H1 (cell line): ENCODE results near the gene OPN5. TPM values are rescaled to one million over a fixed set of nuclear protein-coding genes. Genes with fewer than 3 reads are reported as not detected.

Source experiments
- CTCF ChIA-PET: fragments of 300-600 bp; sonication (Branson Sonifier 250); formaldehyde crosslinking; loops from one replicate; lab custom pipeline; 2021; ENCODE audit not compliant: partially characterized antibody; lab: Charles Lee
- POLR2A ChIA-PET: fragments of 300-600 bp; sonication (Branson Sonifier 250); formaldehyde crosslinking; loops from one replicate; lab custom pipeline; 2021; ENCODE audit warnings: inconsistent platforms; ENCODE audit not compliant: partially characterized antibody; lab: Charles Lee
- DNase-seq, 2 experiments: peaks; one replicate each; pipeline versions ENCODE4 v3.0.0 to v3.0.0-alpha.2; 2010 to 2022; ENCODE audit warnings: low spot score in 2 of 2, low read depth in 1 of 2, mixed read lengths in 1 of 2
- FAIRE-seq: peaks from 2 replicates; lab custom pipeline; 2011; peaks lifted over from hg19 to GRCh38; lab: Jason Lieb, UNC
- H2AFZ ChIP-seq: 2 replicates; pipeline ENCODE4 v1.8.1; 2012; ENCODE audit warnings: low read length, inconsistent platforms
- H2AK5ac ChIP-seq: 2 replicates; pipeline ENCODE4 v1.6.1; 2013; ENCODE audit warnings: low read depth, low read length
- H2BK120ac ChIP-seq: replicated peaks from 2 replicates; pipeline ENCODE3; 2013; ENCODE audit warnings: low read depth, low read length, inconsistent platforms
- H2BK12ac ChIP-seq: 2 replicates; pipeline ENCODE4 v1.6.1; 2013; ENCODE audit warnings: low read depth, low read length
- H2BK15ac ChIP-seq: 2 replicates; pipeline ENCODE4 v1.6.1; 2013; ENCODE audit warnings: low read length
- H2BK20ac ChIP-seq: 2 replicates; pipeline ENCODE4 v1.6.1; 2013; ENCODE audit warnings: low read length
- H2BK5ac ChIP-seq: 2 replicates; pipeline ENCODE4 v1.6.1; 2013; ENCODE audit warnings: low read depth, low read length
- H3K14ac ChIP-seq: 2 replicates; pipeline ENCODE4 v1.6.1; 2013; ENCODE audit warnings: inconsistent platforms; ENCODE audit not compliant: insufficient read length
- H3K18ac ChIP-seq: 2 replicates; pipeline ENCODE4 v1.6.1; 2013; ENCODE audit warnings: low read length; ENCODE audit errors: extremely low read depth
- H3K23ac ChIP-seq: 2 replicates; pipeline ENCODE4 v1.6.1; 2013; ENCODE audit warnings: inconsistent platforms; ENCODE audit not compliant: insufficient read length
- H3K23me2 ChIP-seq: 2 replicates; pipeline ENCODE4 v1.6.1; 2013; ENCODE audit warnings: low read depth, low read length
- H3K27ac ChIP-seq: 2 replicates; pipeline ENCODE4 v1.6.1; 2011; ENCODE audit warnings: low read depth, low read length, inconsistent platforms
- H3K27me3 ChIP-seq, 4 experiments: replicated peaks in 1 of 4; 1 replicate in 1 of 4; 2 replicates in 3 of 4; pipeline versions ENCODE4 v1.6.1 to v1.8.1; 2011 to 2013; ENCODE audit warnings: low read length in 3 of 4, mild to moderate bottlenecking in 3 of 4, inconsistent platforms in 2 of 4, mixed read lengths in 2 of 4, moderate library complexity in 1 of 4; ENCODE audit not compliant: control insufficient read depth in 3 of 4, insufficient read depth in 3 of 4; ENCODE audit errors: extremely low read depth in 1 of 4
- H3K36me3 ChIP-seq, 4 experiments: 2 replicates each; pipeline versions ENCODE4 v1.6.1 to v1.8.1; 2011 to 2013; ENCODE audit warnings: mild to moderate bottlenecking in 4 of 4, low read length in 3 of 4, moderate library complexity in 2 of 4, control low read depth in 1 of 4, inconsistent platforms in 1 of 4; ENCODE audit not compliant: insufficient read depth in 4 of 4, control insufficient read depth in 2 of 4
- H3K4ac ChIP-seq: replicated peaks from 2 replicates; pipeline ENCODE3; 2013; ENCODE audit warnings: low read length, low read depth, mixed read lengths, inconsistent platforms; ENCODE audit not compliant: insufficient read length
- H3K4me1 ChIP-seq, 4 experiments: replicated peaks in 1 of 4; 1 replicate in 1 of 4; 2 replicates in 3 of 4; pipeline versions ENCODE4 v1.6.1 to v1.8.1; 2011 to 2013; ENCODE audit warnings: low read length in 3 of 4, inconsistent platforms in 2 of 4, mixed read lengths in 1 of 4; ENCODE audit not compliant: insufficient read depth in 4 of 4, control insufficient read depth in 3 of 4
- H3K4me2 ChIP-seq, 2 experiments: 2 replicates each; pipeline versions ENCODE4 v1.6.1 to v1.8.1; 2011 to 2013; ENCODE audit warnings: low read depth in 2 of 2, low read length in 2 of 2, control low read depth in 1 of 2, inconsistent platforms in 1 of 2, mild to moderate bottlenecking in 1 of 2; ENCODE audit not compliant: insufficient read depth in 1 of 2
- H3K4me3 ChIP-seq, 4 experiments: fragments of 200-600, 300-600 bp in 1 of 4; sonication (generic), shearing (Covaris generic), sonication (Bioruptor Twin) in 1 of 4; 2 replicates each; pipeline versions ENCODE4 v1.5.1 to v1.8.1; 2011 to 2016; ENCODE audit warnings: low read length in 4 of 4, low read depth in 3 of 4, control low read depth in 2 of 4, inconsistent platforms in 2 of 4, mild to moderate bottlenecking in 2 of 4, mixed read lengths in 1 of 4, moderate library complexity in 1 of 4; ENCODE audit not compliant: insufficient read depth in 2 of 4; ENCODE audit errors: extremely low read depth in 1 of 4
- H3K56ac ChIP-seq: replicated peaks from 2 replicates; pipeline ENCODE3; 2013; ENCODE audit warnings: low read depth, mild to moderate bottlenecking, mixed read lengths, low read length, inconsistent platforms; ENCODE audit not compliant: insufficient read length
- H3K79me1 ChIP-seq: 2 replicates; pipeline ENCODE4 v1.6.1; 2013; ENCODE audit warnings: low read depth, low read length, control low read depth
- H3K79me2 ChIP-seq, 2 experiments: 2 replicates each; pipeline versions ENCODE4 v1.6.1 to v1.8.1; 2012 to 2013; ENCODE audit warnings: low read length in 2 of 2, mild to moderate bottlenecking in 2 of 2, inconsistent platforms in 1 of 2; ENCODE audit not compliant: insufficient read depth in 2 of 2, control insufficient read depth in 1 of 2
- H3K9ac ChIP-seq, 4 experiments: replicated peaks in 1 of 4; 1 replicate in 1 of 4; 2 replicates in 3 of 4; pipeline versions ENCODE4 v1.6.1 to v1.8.1; 2011 to 2013; ENCODE audit warnings: low read depth in 3 of 4, low read length in 3 of 4, control low read depth in 2 of 4, mild to moderate bottlenecking in 2 of 4, moderate library complexity in 2 of 4, inconsistent platforms in 1 of 4; ENCODE audit errors: extremely low read depth in 1 of 4
- H3K9me3 ChIP-seq, 2 experiments: 2 replicates each; pipeline versions ENCODE4 v1.6.1 to v1.8.1; 2012 to 2013; ENCODE audit warnings: mild to moderate bottlenecking in 2 of 2, moderate library complexity in 2 of 2, control low read depth in 1 of 2, inconsistent platforms in 1 of 2, low read depth in 1 of 2, low read length in 1 of 2, mixed read lengths in 1 of 2; ENCODE audit not compliant: insufficient read depth in 2 of 2
- H4K20me1 ChIP-seq, 2 experiments: replicated peaks in 1 of 2; 2 replicates each; pipeline versions ENCODE3 to v1.8.1; 2011 to 2013; ENCODE audit warnings: inconsistent platforms in 2 of 2, low read length in 2 of 2, mild to moderate bottlenecking in 1 of 2; ENCODE audit not compliant: insufficient read depth in 2 of 2, control insufficient read depth in 1 of 2
- H4K5ac ChIP-seq: 2 replicates; pipeline ENCODE4 v1.6.1; 2013; ENCODE audit warnings: low read length, low read depth, mixed read lengths, inconsistent platforms; ENCODE audit not compliant: insufficient read length
- H4K8ac ChIP-seq: 2 replicates; pipeline ENCODE4 v1.8.0; 2013; ENCODE audit warnings: mild to moderate bottlenecking, moderate library complexity, low read length, inconsistent platforms; ENCODE audit not compliant: insufficient read depth; ENCODE audit errors: extremely low read depth
- H4K91ac ChIP-seq: replicated peaks from 2 replicates; pipeline ENCODE3; 2013; ENCODE audit warnings: low read length, mixed read lengths, inconsistent platforms; ENCODE audit not compliant: insufficient read length
- GABPA ChIP-seq: IDR thresholded peaks from 2 replicates; pipeline ENCODE4 v1.6.1; 2011; ENCODE audit warnings: mild to moderate bottlenecking, low read length, moderate library complexity, borderline replicate concordance; ENCODE audit not compliant: insufficient read depth
- GTF2F1 ChIP-seq: IDR thresholded peaks from 2 replicates; pipeline ENCODE4 v1.6.1; 2012; ENCODE audit warnings: low read depth, low read length, improper control_type of control experiment, borderline replicate concordance
- JUND ChIP-seq: IDR thresholded peaks from 2 replicates; pipeline ENCODE4 v1.6.1; 2011; ENCODE audit warnings: mild to moderate bottlenecking, improper control_type of control experiment, low read length
- MAFK ChIP-seq: IDR thresholded peaks from 2 replicates; pipeline ENCODE4 v1.6.1; 2012; ENCODE audit warnings: low read depth, mild to moderate bottlenecking, improper control_type of control experiment, low read length
- RNF2 ChIP-seq: fragments of 200-900, 300-1000 bp; sonication (generic); IDR thresholded peaks from 2 replicates; pipeline ENCODE4 v1.7.1; 2016; ENCODE audit warnings: borderline replicate concordance, low read depth, mild to moderate bottlenecking, antibody characterized with exemption, low read length; ENCODE audit not compliant: poor library complexity, severe bottlenecking; ENCODE audit errors: missing control alignments
- SIRT6 ChIP-seq: IDR thresholded peaks from one replicate; pipeline ENCODE4 v1.7.1; 2012; ENCODE audit warnings: low read length, inconsistent platforms
- SIX5 ChIP-seq: IDR thresholded peaks from 2 replicates; pipeline ENCODE4 v1.6.1; 2011; ENCODE audit warnings: mild to moderate bottlenecking, low read depth, low read length
- SRF ChIP-seq: IDR thresholded peaks from 2 replicates; pipeline ENCODE4 v1.6.1; 2011; ENCODE audit warnings: mild to moderate bottlenecking, low read depth, low read length, moderate library complexity
- TCF12 ChIP-seq: IDR thresholded peaks from 2 replicates; pipeline ENCODE4 v1.6.1; 2011; ENCODE audit warnings: low read depth, mild to moderate bottlenecking, low read length
- WGBS, 2 experiments: shearing (Covaris generic) in 1 of 2; methylation state at CpG; one replicate each; pipeline versions ENCODE4 v1.1.6 to v1.1.7; 2013 to 2015; ENCODE audit warnings: low lambda C conversion rate in 2 of 2, mixed read lengths in 2 of 2, inconsistent platforms in 1 of 2, low coverage in 1 of 2, missing lambda C conversion rate in 1 of 2; ENCODE audit not compliant: insufficient replicate concordance in 2 of 2, insufficient coverage in 1 of 2, insufficient read length in 1 of 2; ENCODE audit errors: extremely low coverage in 1 of 2, missing lambda C conversion rate in 1 of 2; 5-methylcytosine and 5-hydroxymethylcytosine counted together
- polyA plus RNA-seq, 7 experiments: library from polyadenylated mRNA; depleted of rRNA in 3 of 7; stranded (reverse) in 5 of 7; unstranded in 2 of 7; fragments of >200 nt in 5 of 7; fragments of 200-250 nt in 2 of 7; gene quantifications; 1 replicate in 5 of 7; 2 replicates in 1 of 7; 4 replicates in 1 of 7; pipeline versions ENCODE4 v1.2.1 to v1.2.3, GENCODE V29; 2011 to 2013; ENCODE audit warnings: missing spikeins in 2 of 7, mixed read lengths in 2 of 7
- total RNA-seq: library from RNA; stranded (reverse); fragmentation: NEBNext Ultra II Directional; extraction: Animal tissue kit (Norgen Biotek cat#: 25700); gene quantifications from 2 replicates; pipeline ENCODE4 v1.2.1, GENCODE V29; 2021

OPN5 gene
- total and polyA plus RNA-seq, 2 of the 8 experiments (the other 6 are each of a cell fraction or from before 2014, with no cell fraction given), result not detected

- TF ChIP-seq RNF2 (no peak), TCF12 (no peak), SRF (no peak), MAFK (no peak), JUND (no peak), GABPA (no peak), SIX5 (no peak), SIRT6 (no peak), GTF2F1 (no peak)
- H2BK15ac ChIP-seq, result no peak overlapping the region
- H3K36me3 ChIP-seq, result no peaks in the 10 kb centered on the region
- no peaks in the 10 kb centered on the region for H3K23me2 ChIP-seq
- no peak overlapping the region for H3K56ac ChIP-seq
- no peak for DNase-seq
- no peak overlapping the region for H4K5ac ChIP-seq
- no peak overlapping the region for H2BK12ac ChIP-seq
- H3K4me1 ChIP-seq, result no peaks in the 10 kb centered on the region
- no peaks in the 10 kb centered on the region for H4K20me1 ChIP-seq
- POLR2A ChIA-PET, result no interaction called here
- H3K18ac ChIP-seq, result no peak overlapping the region
- no peak overlapping the region for H2BK20ac ChIP-seq
- H2AFZ ChIP-seq, result no peak overlapping the region
- no peaks in the 10 kb centered on the region for H3K9me3 ChIP-seq
- H4K91ac ChIP-seq, result no peak overlapping the region
- no peak overlapping the region for H2BK5ac ChIP-seq
- no peak overlapping the region for H3K4ac ChIP-seq
- no peaks in the 10 kb centered on the region for H3K79me1 ChIP-seq
- H3K27ac ChIP-seq, result no peak overlapping the region
- H3K4me2 ChIP-seq, result no peak overlapping the region
- no peaks in the 10 kb centered on the region for H3K79me2 ChIP-seq
- no peak overlapping the region for H2BK120ac ChIP-seq
- H4K8ac ChIP-seq, result no peak overlapping the region
- no peak for FAIRE-seq
- no peak overlapping the region for H3K9ac ChIP-seq
- CTCF ChIA-PET, result no interaction called here
- H3K27me3 ChIP-seq, result no peaks in the 10 kb centered on the region
- no peak overlapping the region for H3K14ac ChIP-seq
- WGBS, 2 experiments, result 95% methylated on average over 6 of the region's 6 CpGs; no CpG with 5 or more reads in 1 of the 2 experiments
- no peak overlapping the region for H3K4me3 ChIP-seq
- no peak overlapping the region for H3K23ac ChIP-seq
- no peak overlapping the region for H2AK5ac ChIP-seq
Measured at GRCh38 chr6:47852727-47853126, 70.9 kb downstream of the OPN5 start.
